Cardiac muscle cell (in vitro differentiated cells and primary cell): ENCODE results near the gene ALPK3. TPM values are rescaled to one million over a fixed set of nuclear protein-coding genes. Genes with fewer than 3 reads are reported as not detected.

Experiments used
- DNase-seq, 2 donors: peaks; one replicate each; pipeline versions ENCODE4 v3.0.0 to v3.0.0-alpha.2; 2010 to 2017; ENCODE audit warnings: low read depth in 1 of 2, low spot score in 1 of 2
- H3K27ac ChIP-seq: fragments of 200-600 bp; sonication (generic); 2 replicates; pipeline ENCODE4 v1.5.1; 2016
- H3K27me3 ChIP-seq: fragments of 200-600 bp; sonication (generic); 2 replicates; pipeline ENCODE4 v1.6.0; 2016; ENCODE audit warnings: control low read depth
- H3K36me3 ChIP-seq: fragments of 200-600 bp; sonication (generic); 2 replicates; pipeline ENCODE4 v1.5.1; 2016; ENCODE audit warnings: control low read depth
- H3K4me1 ChIP-seq: fragments of 200-600 bp; sonication (generic); 2 replicates; pipeline ENCODE4 v1.8.1; 2017; ENCODE audit warnings: low read depth, mild to moderate bottlenecking, mixed run types
- H3K4me3 ChIP-seq: fragments of 200-600 bp; sonication (generic); 2 replicates; pipeline ENCODE4 v1.5.1; 2016; ENCODE audit warnings: mild to moderate bottlenecking
- H3K9me3 ChIP-seq: fragments of 200-600 bp; sonication (generic); 2 replicates; pipeline ENCODE4 v1.5.1; 2017; ENCODE audit warnings: low read depth, mild to moderate bottlenecking, control low read depth
- polyA plus RNA-seq: library from polyadenylated mRNA; unstranded; fragments of >200 nt; fragmentation: Nextera tagmentation; extraction: Ambion mirVana; gene quantifications from 2 replicates; pipeline ENCODE4 v1.2.1, GENCODE V29; 2016
- total RNA-seq: library from RNA; depleted of rRNA; stranded (reverse); fragments of >200 nt; gene quantifications from 2 replicates; pipeline ENCODE4 v1.2.3, GENCODE V29; 2016
- TF ChIP-seq, protein P1 (sequence below): IDR thresholded peaks from 2 replicates; pipeline ENCODE4 v1.5.1; 2012; ENCODE audit warnings: low read depth, mild to moderate bottlenecking, low read length

Gene ALPK3
- total and polyA plus RNA-seq, 2 experiments from 2014 or later: 16.6 to 52.1 TPM

DNA sequence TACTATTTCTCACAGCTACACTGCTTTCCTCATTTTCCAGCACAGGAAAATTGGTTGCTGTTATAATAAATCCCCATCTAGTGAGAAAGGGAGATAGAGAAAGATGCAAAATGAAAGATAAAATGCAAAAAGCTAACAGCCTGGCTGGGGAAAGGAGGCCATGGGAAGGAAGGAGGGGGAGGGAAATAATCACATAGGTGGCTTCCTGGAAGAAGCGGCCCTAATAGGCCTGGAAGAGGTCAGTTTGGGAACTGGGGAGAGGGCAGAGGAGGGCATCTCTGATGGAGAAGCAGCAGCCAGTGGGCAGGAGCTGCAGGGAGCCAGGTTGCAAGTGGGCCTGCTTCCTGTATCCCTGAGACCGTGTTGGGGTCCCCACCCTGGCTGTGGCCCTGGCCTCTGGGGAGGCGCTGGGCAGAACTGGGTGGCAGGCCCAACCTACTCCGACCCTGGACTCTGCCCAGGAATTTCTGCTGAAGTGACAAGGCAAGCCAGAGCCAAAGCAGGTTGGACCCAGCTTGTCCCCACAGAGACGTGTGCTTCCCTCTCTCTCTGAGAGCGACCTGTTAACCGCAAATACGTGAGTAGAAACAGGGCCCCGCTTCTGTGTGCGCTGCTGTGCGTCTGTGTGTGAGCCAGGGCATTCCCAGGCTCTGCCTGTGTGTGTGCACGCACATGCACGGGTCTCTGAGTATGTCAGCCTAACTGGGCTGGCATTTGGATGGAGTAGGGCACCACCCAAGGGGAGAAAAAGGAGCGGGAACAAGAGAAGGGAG is 69.2 kb downstream of the ALPK3 start:
- Histone ChIP-seq H3K9me3 (no peaks in the 10 kb centered on the region), H3K36me3 (no peaks in the 10 kb centered on the region), H3K4me1 (no peaks in the 10 kb centered on the region), H3K4me3 (no peak overlapping the region), H3K27ac (no peak overlapping the region), H3K27me3 (no peaks in the 10 kb centered on the region)
- TF ChIP-seq, protein P1, sequence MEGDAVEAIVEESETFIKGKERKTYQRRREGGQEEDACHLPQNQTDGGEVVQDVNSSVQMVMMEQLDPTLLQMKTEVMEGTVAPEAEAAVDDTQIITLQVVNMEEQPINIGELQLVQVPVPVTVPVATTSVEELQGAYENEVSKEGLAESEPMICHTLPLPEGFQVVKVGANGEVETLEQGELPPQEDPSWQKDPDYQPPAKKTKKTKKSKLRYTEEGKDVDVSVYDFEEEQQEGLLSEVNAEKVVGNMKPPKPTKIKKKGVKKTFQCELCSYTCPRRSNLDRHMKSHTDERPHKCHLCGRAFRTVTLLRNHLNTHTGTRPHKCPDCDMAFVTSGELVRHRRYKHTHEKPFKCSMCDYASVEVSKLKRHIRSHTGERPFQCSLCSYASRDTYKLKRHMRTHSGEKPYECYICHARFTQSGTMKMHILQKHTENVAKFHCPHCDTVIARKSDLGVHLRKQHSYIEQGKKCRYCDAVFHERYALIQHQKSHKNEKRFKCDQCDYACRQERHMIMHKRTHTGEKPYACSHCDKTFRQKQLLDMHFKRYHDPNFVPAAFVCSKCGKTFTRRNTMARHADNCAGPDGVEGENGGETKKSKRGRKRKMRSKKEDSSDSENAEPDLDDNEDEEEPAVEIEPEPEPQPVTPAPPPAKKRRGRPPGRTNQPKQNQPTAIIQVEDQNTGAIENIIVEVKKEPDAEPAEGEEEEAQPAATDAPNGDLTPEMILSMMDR: no peak
- DNase-seq: no peak

DNA sequence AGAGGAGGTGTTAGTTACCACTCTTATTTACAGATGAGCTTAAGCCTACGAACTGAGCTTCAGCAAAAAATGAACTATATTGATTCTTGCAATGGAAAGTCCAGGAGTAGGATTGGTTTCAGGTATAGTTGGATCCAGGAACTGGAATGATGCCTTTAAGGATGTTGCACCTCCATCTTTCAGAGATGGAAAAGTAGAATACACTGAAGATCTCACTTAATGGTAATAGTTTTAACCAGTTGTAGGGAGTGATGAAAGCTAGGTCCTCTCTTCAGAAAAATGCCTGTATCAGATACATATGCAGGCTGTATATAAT is 69.8 kb downstream of the ALPK3 start:
- H3K27ac ChIP-seq: no peak overlapping the region
- H3K4me3 ChIP-seq: no peak overlapping the region
- no peaks in the 10 kb centered on the region for H3K36me3 ChIP-seq
- H3K27me3 ChIP-seq: no peaks in the 10 kb centered on the region
- no peaks in the 10 kb centered on the region for H3K4me1 ChIP-seq
- no peaks in the 10 kb centered on the region for H3K9me3 ChIP-seq
- TF ChIP-seq, protein P1: no peak
- DNase-seq: no peak

DNA sequence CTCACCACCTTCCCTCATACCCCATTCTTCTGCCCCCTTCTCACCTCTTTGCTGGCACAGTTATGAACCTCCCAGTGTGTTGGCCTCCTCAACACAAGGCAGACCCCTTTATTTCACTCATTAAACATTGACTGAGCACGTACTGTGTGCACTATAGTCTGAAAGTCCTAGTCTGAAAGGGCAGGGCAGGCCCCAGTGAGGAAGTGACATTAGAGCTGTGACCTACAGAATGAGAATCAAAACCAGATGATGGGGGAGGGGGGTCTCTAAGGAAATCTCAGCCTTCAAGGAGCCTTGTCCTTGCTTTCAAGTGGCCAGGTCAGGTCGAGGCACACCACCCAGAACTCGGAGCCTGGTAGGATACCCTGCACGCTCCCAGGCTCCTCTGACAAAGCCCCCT is 70.8 kb downstream of the ALPK3 start:
- H3K4me3 ChIP-seq: no peak overlapping the region
- H3K27me3 ChIP-seq: no peaks in the 10 kb centered on the region
- TF ChIP-seq, protein P1: no peak
- H3K4me1 ChIP-seq: no peaks in the 10 kb centered on the region
- DNase-seq: no peak
- H3K27ac ChIP-seq: no peak overlapping the region
- H3K9me3 ChIP-seq: no peaks in the 10 kb centered on the region
- H3K36me3 ChIP-seq: no peaks in the 10 kb centered on the region

DNA sequence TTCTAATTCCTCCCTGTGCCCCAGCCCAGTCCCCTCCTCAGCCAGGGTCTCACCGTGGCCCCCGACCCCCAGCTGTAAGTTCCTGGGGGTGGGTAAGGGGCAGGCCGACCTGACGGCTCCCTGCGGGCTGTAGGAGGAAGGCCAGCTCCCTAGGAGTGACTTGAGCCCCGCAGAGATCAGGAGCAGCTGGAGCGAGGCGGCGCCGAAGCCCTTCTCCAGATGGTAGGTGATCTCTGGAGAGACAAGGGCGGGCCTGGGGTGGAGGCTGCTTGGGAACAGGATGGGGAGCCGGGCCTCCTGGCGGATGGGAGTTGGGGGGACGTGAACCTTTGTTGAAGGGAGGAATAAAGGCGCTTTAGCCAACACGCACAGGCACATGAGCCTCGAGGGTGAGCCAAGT is 71.5 kb downstream of the ALPK3 start:
- TF ChIP-seq, protein P1: no peak
- Histone ChIP-seq H3K36me3 (no peaks in the 10 kb centered on the region), H3K4me1 (no peaks in the 10 kb centered on the region), H3K27ac (no peak overlapping the region), H3K27me3 (no peaks in the 10 kb centered on the region), H3K9me3 (no peaks in the 10 kb centered on the region), H3K4me3 (no peak overlapping the region)
- no peak for DNase-seq

DNA sequence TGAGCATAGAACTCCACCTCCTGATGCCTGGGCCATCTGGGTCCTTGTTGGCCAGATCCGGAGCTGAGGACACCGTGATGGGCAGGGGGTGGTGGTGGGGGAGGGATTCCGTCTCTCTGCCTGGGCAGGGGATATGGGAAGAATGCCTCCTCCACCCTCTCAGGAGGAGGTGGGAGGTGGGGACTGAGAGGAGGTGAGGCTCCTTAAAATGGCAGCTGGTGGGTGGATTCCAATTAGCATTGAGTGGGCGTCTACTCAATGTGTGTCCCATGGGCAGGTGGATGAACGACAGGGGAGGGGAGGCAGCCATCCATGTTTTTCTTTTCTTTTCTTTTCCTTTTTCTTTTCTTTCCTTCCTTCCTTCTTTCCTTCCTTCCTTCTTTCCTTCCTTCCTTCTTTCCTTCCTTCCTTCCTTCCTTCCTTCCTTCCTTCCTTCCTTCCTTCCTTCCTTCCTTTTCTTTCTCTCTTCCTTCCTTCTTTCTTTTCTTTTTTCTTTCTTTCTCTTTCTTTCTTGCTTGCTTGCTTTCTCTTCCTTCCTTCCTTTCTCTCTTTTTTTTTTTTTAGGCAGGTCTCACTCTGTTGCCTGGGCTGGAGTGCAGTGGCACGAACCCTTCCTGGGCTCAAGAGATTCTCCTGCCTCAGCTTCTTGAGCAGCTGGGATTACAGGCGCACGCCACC is 72.3 kb downstream of the ALPK3 start:
- Histone ChIP-seq H3K4me1 (no peaks in the 10 kb centered on the region), H3K4me3 (no peak overlapping the region), H3K27me3 (no peaks in the 10 kb centered on the region), H3K9me3 (no peaks in the 10 kb centered on the region), H3K27ac (no peak overlapping the region), H3K36me3 (no peaks in the 10 kb centered on the region)
- TF ChIP-seq, protein P1: no peak
- no peak for DNase-seq
